SK-N-SH (cell line): ENCODE data around the gene OXT. TPM values are rescaled to one million over a fixed set of nuclear protein-coding genes. Genes with fewer than 3 reads are reported as not detected.

ENCODE experiments used
- CTCF ChIA-PET: fragments of 300-600, 350-600 bp; formaldehyde crosslinking; extraction: SDS; loops from one replicate; lab custom pipeline; 2021; lab: Yijun Ruan, JAX
- POLR2A ChIA-PET: fragments of 350-600 bp; sonication (Branson Sonifier 250); formaldehyde crosslinking; extraction: SDS; loops from one replicate; lab custom pipeline; 2020; ENCODE audit warnings: antibody characterized with exemption, inconsistent platforms; lab: Yijun Ruan, JAX
- DNase-seq: peaks from one replicate; pipeline ENCODE4 v3.0.0; 2012
- H2AFZ ChIP-seq: fragments of 200-600 bp; sonication (generic); 2 replicates; pipeline ENCODE4 v1.8.1; 2016; ENCODE audit warnings: antibody characterized with exemption, mild to moderate bottlenecking, low read depth
- H3F3A ChIP-seq: fragments of 200-600 bp; sonication (generic); replicated peaks from 2 replicates; pipeline ENCODE3; 2016; ENCODE audit warnings: antibody characterized with exemption, mild to moderate bottlenecking; ENCODE audit not compliant: insufficient read depth
- H3K27ac ChIP-seq, 2 experiments: fragments of 200-500 bp in 1 of 2; fragments of 200-600 bp in 1 of 2; sonication (Bioruptor generic) in 1 of 2; sonication (generic), shearing (Covaris generic) in 1 of 2; 2 replicates each; pipeline versions ENCODE4 v1.5.1 to v1.6.1; 2014 to 2016; ENCODE audit warnings: low read depth in 2 of 2, inconsistent platforms in 1 of 2, low read length in 1 of 2, mild to moderate bottlenecking in 1 of 2, mixed read lengths in 1 of 2
- H3K27me3 ChIP-seq: fragments of 200-600 bp; sonication (generic), shearing (Covaris generic); 2 replicates; pipeline ENCODE4 v1.6.1; 2016; ENCODE audit warnings: mixed run types; ENCODE audit not compliant: insufficient read depth
- H3K36me3 ChIP-seq, 2 experiments: fragments of 200-500 bp in 1 of 2; fragments of 200-600 bp in 1 of 2; sonication (Bioruptor generic) in 1 of 2; sonication (generic) in 1 of 2; replicated peaks in 1 of 2; 2 replicates each; pipeline versions ENCODE3 to v1.5.1; 2014 to 2016; ENCODE audit warnings: low read length in 1 of 2, mild to moderate bottlenecking in 1 of 2; ENCODE audit not compliant: insufficient read depth in 2 of 2, control insufficient read depth in 1 of 2
- H3K4me1 ChIP-seq, 2 experiments: fragments of 200-500 bp in 1 of 2; fragments of 200-600 bp in 1 of 2; sonication (Bioruptor generic) in 1 of 2; sonication (generic), shearing (Covaris generic) in 1 of 2; 2 replicates each; pipeline versions ENCODE4 v1.5.1 to v1.6.1; 2014 to 2016; ENCODE audit warnings: low read depth in 1 of 2, low read length in 1 of 2, mixed run types in 1 of 2; ENCODE audit not compliant: insufficient read depth in 2 of 2, control insufficient read depth in 1 of 2
- H3K4me2 ChIP-seq: fragments of 200-600 bp; sonication (generic), shearing (Covaris generic); 2 replicates; pipeline ENCODE4 v1.6.1; 2017; ENCODE audit warnings: mixed run types
- H3K4me3 ChIP-seq, 2 experiments: fragments of 200-500 bp in 1 of 2; fragments of 200-600 bp in 1 of 2; sonication (Bioruptor generic) in 1 of 2; sonication (generic), shearing (Covaris generic) in 1 of 2; 2 replicates each; pipeline versions ENCODE4 v1.5.1 to v1.8.1; 2014 to 2016; ENCODE audit warnings: low read depth in 2 of 2, inconsistent platforms in 1 of 2, low read length in 1 of 2, mild to moderate bottlenecking in 1 of 2, mixed read lengths in 1 of 2, moderate library complexity in 1 of 2
- H3K79me2 ChIP-seq: fragments of 200-600 bp; sonication (generic); 2 replicates; pipeline ENCODE4 v1.8.1; 2017; ENCODE audit warnings: mild to moderate bottlenecking; ENCODE audit not compliant: insufficient read depth
- H3K9ac ChIP-seq: fragments of 200-600 bp; sonication (generic); 2 replicates; pipeline ENCODE4 v1.6.1; 2017; ENCODE audit warnings: mixed run types
- H3K9me2 ChIP-seq: fragments of 200-600 bp; sonication (generic); 2 replicates; pipeline ENCODE4 v1.6.1; 2017; ENCODE audit warnings: mixed run types
- H3K9me3 ChIP-seq: fragments of 200-600 bp; sonication (generic); 2 replicates; pipeline ENCODE4 v1.6.1; 2017; ENCODE audit warnings: mixed run types, mild to moderate bottlenecking, moderate library complexity
- H4K20me1 ChIP-seq: fragments of 200-600 bp; sonication (generic); 2 replicates; pipeline ENCODE4 v1.6.1; 2017; ENCODE audit warnings: mild to moderate bottlenecking, mixed run types; ENCODE audit not compliant: insufficient read depth
- CTCF ChIP-seq: fragments of 200-600 bp; sonication (generic); IDR thresholded peaks from 2 replicates; pipeline ENCODE4 v1.6.1; 2017; ENCODE audit warnings: antibody characterized with exemption, mild to moderate bottlenecking, moderate library complexity
- ELF1 ChIP-seq: IDR thresholded peaks from 2 replicates; pipeline ENCODE4 v1.4.0; 2012
- EP300 ChIP-seq, 2 experiments: IDR thresholded peaks; 2 replicates each; pipeline versions ENCODE4 v1.4.0 to v1.6.1; 2012; ENCODE audit warnings: borderline replicate concordance in 1 of 2, low read depth in 1 of 2, low read length in 1 of 2
- FOSL2 ChIP-seq: IDR thresholded peaks from 2 replicates; pipeline ENCODE4 v1.4.0; 2012; ENCODE audit warnings: low read depth, mild to moderate bottlenecking, moderate library complexity, borderline replicate concordance
- FOXJ3 ChIP-seq: sonication (generic); formaldehyde crosslinking; IDR thresholded peaks from 2 replicates; pipeline ENCODE4 v1.5.1; 2020; ENCODE audit warnings: mild to moderate bottlenecking, missing genetic modification reagents
- FOXM1 ChIP-seq: IDR thresholded peaks from 2 replicates; pipeline ENCODE4 v1.4.0; 2012; ENCODE audit warnings: low read depth, mild to moderate bottlenecking
- GATA2 ChIP-seq: sonication (generic); formaldehyde crosslinking; IDR thresholded peaks from 2 replicates; pipeline ENCODE4 v1.5.0; 2020; ENCODE audit warnings: mild to moderate bottlenecking, missing genetic modification reagents
- JUND ChIP-seq: IDR thresholded peaks from 2 replicates; pipeline ENCODE4 v1.4.0; 2012
- MXI1 ChIP-seq: IDR thresholded peaks from 2 replicates; pipeline ENCODE4 v1.6.1; 2012; ENCODE audit warnings: mild to moderate bottlenecking, low read depth, low read length, improper control_type of control experiment
- NFIC ChIP-seq: IDR thresholded peaks from 2 replicates; pipeline ENCODE4 v1.4.0; 2012; ENCODE audit warnings: borderline replicate concordance
- POLR2AphosphoS5 ChIP-seq: IDR thresholded peaks from 2 replicates; pipeline ENCODE4 v1.6.1; 2012; ENCODE audit warnings: low read depth, low read length
- RAD21 ChIP-seq: IDR thresholded peaks from 2 replicates; pipeline ENCODE4 v1.6.1; 2012; ENCODE audit warnings: mild to moderate bottlenecking, low read length
- SMC3 ChIP-seq: IDR thresholded peaks from 2 replicates; pipeline ENCODE4 v1.6.1; 2012; ENCODE audit warnings: low read depth, low read length, improper control_type of control experiment
- TCF12 ChIP-seq: IDR thresholded peaks from 2 replicates; pipeline ENCODE4 v1.4.0; 2012
- ZBTB33 ChIP-seq: IDR thresholded peaks from 2 replicates; pipeline ENCODE4 v1.4.0; 2012; ENCODE audit warnings: low read depth, borderline replicate concordance
- WGBS: methylation state at CpG from one replicate; pipeline ENCODE4 v1.1.6; 2017; ENCODE audit warnings: low lambda C conversion rate; 5-methylcytosine and 5-hydroxymethylcytosine counted together
- polyA plus RNA-seq, 3 experiments: library from polyadenylated mRNA; depleted of rRNA; stranded (reverse); fragments of >200 nt; gene quantifications; 2 replicates each; pipeline ENCODE4 v1.2.3, GENCODE V29; 2012
- TF ChIP-seq, protein P1 (sequence below): fragments of 150-350 bp; IDR thresholded peaks from 2 replicates; pipeline ENCODE4 v1.6.1; 2016; ENCODE audit warnings: mild to moderate bottlenecking, low read depth, low read length
- TF ChIP-seq, protein P2 (sequence below): fragments of 150-350 bp; IDR thresholded peaks from 2 replicates; pipeline ENCODE4 v1.6.1; 2017; ENCODE audit warnings: antibody characterized with exemption, low read length, low read depth, borderline replicate concordance

OXT gene
- polyA plus RNA-seq, 1 of the 3 experiments (the other 2 are of a cell fraction) = not detected

- Histone ChIP-seq H3K4me1 (no peaks in the 10 kb centered on the region), H3K27ac (no peak overlapping the region), H3K9ac (no peak overlapping the region), H3K4me2 (no peak overlapping the region), H3K9me2 (no peaks in the 10 kb centered on the region), H3K79me2 (no peaks in the 10 kb centered on the region)
- CTCF ChIA-PET = interaction anchor here (1.1 kb wide), 1 partner anchor 211 kb away, joined by 4 read pairs; no protein-coding TSS in a partner anchor
- WGBS = 95% methylated on average over 18 of the region's 18 CpGs
- TF ChIP-seq, protein P1, sequence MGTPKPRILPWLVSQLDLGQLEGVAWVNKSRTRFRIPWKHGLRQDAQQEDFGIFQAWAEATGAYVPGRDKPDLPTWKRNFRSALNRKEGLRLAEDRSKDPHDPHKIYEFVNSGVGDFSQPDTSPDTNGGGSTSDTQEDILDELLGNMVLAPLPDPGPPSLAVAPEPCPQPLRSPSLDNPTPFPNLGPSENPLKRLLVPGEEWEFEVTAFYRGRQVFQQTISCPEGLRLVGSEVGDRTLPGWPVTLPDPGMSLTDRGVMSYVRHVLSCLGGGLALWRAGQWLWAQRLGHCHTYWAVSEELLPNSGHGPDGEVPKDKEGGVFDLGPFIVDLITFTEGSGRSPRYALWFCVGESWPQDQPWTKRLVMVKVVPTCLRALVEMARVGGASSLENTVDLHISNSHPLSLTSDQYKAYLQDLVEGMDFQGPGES = no peak
- TF ChIP-seq GATA2 (CRISPR knock-in tag) = no peak
- TF ChIP-seq, all 33 proteins: peak for 0
- H3K27me3 ChIP-seq = no peaks in the 10 kb centered on the region
- H3K36me3 ChIP-seq = peaks cover 0 to 14% of the 10 kb centered on the region in 2 experiments
- no peak overlapping the region for H3K4me3 ChIP-seq
- POLR2A ChIA-PET = interaction anchor here (0.7 kb wide), 1 partner anchor 372 kb away, joined by 3 read pairs; no protein-coding TSS in a partner anchor
- no peaks in the 10 kb centered on the region for H4K20me1 ChIP-seq
- no peaks in the 10 kb centered on the region for H3F3A ChIP-seq
- no peak overlapping the region for H2AFZ ChIP-seq
- H3K9me3 ChIP-seq = no peaks in the 10 kb centered on the region
- DNase-seq = no peak
Observed at GRCh38 chr20:3105256-3106137, 34.1 kb downstream of the OXT start.

- Histone ChIP-seq H3K27me3 (no peaks in the 10 kb centered on the region), H3K4me2 (no peak overlapping the region), H2AFZ (no peak overlapping the region), H3K9me2 (no peaks in the 10 kb centered on the region), H3K4me3 (no peak overlapping the region), H3F3A (no peaks in the 10 kb centered on the region), H3K4me1 (no peaks in the 10 kb centered on the region), H4K20me1 (no peaks in the 10 kb centered on the region), H3K9ac (no peak overlapping the region), H3K27ac (no peak overlapping the region), H3K9me3 (no peaks in the 10 kb centered on the region), H3K79me2 (no peaks in the 10 kb centered on the region), H3K36me3 (peaks cover 0 to 14% of the 10 kb centered on the region in 2 experiments)
- ChIA-PET POLR2A (no interaction called here), CTCF (no interaction called here)
- no peak for DNase-seq
- TF ChIP-seq TCF12 (no peak), RAD21 (no peak), CTCF (no peak), JUND (no peak), EP300 (IDR thresholded peaks at IDR 0.05; ENCODE audit: borderline replicate concordance in 1 of 2, low read depth in 1 of 2, low read length in 1 of 2) (no peak), ZBTB33 (no peak), FOSL2 (no peak), ELF1 (no peak), GATA2 (CRISPR knock-in tag) (no peak), SMC3 (no peak), NFIC (no peak), FOXM1 (no peak), MXI1 (no peak), POLR2AphosphoS5 (no peak), FOXJ3 (no peak)
- TF ChIP-seq, protein P2, sequence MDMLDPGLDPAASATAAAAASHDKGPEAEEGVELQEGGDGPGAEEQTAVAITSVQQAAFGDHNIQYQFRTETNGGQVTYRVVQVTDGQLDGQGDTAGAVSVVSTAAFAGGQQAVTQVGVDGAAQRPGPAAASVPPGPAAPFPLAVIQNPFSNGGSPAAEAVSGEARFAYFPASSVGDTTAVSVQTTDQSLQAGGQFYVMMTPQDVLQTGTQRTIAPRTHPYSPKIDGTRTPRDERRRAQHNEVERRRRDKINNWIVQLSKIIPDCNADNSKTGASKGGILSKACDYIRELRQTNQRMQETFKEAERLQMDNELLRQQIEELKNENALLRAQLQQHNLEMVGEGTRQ = no peak
- 86% methylated on average over 3 of the region's 3 CpGs for WGBS
Observed at GRCh38 chr20:3106185-3106584, 34.8 kb downstream of the OXT start.
